Measurements from ENCODE around the gene CRACDL. TPM values are rescaled to one million over a fixed set of nuclear protein-coding genes. Genes with fewer than 3 reads are reported as not detected.
A peak's percentile ranks its signal among the peaks of the same experiment; 100 is the strongest.

The CRACDL gene
- total RNA-seq, 2 donors from 2014 or later, result 4.1 to 20.8 TPM

GRCh38 chr2:98936353-98937351, 627 bp upstream of the CRACDL start:
- Histone ChIP-seq H3K36me3 (no peaks in the 10 kb centered on the region), H3K27ac (no peak overlapping the region), H3K4me3 (peak overlapping the region; percentile 38 to 39), H3K4me1 (replicated peaks) (no peaks in the 10 kb centered on the region), H3K27me3 (replicated peaks; ENCODE audit: insufficient read depth) (no peaks in the 10 kb centered on the region), H3K9me3 (no peaks in the 10 kb centered on the region)
- TF ChIP-seq POLR2A (IDR thresholded peaks at IDR 0.05) (no peak), CTCF (IDR thresholded peaks at IDR 0.05) (peak in 1 of 4 experiments; percentile 8), POLR2AphosphoS5 (IDR thresholded peaks at IDR 0.05) (no peak)
- 19% methylated on average over 63 of the region's 100 CpGs for WGBS
- DNase-seq (ENCODE audit: low spot score), result no peak
- intact Hi-C loops (cut with DNase I), result no loop called here

- no peaks in the 10 kb centered on the region for H3K36me3 ChIP-seq
- WGBS, result 9% methylated on average over 19 of the region's 19 CpGs
- no peak overlapping the region for H3K27ac ChIP-seq
- H3K4me3 ChIP-seq, result peak overlapping the region; percentile 38 to 39
- intact Hi-C loops (cut with DNase I), result no loop called here
- TF ChIP-seq POLR2A (IDR thresholded peaks at IDR 0.05) (no peak), CTCF (IDR thresholded peaks at IDR 0.05) (no peak), POLR2AphosphoS5 (IDR thresholded peaks at IDR 0.05) (no peak)
- no peaks in the 10 kb centered on the region for H3K27me3 ChIP-seq (replicated peaks; ENCODE audit: insufficient read depth)
- no peaks in the 10 kb centered on the region for H3K9me3 ChIP-seq
- no peak for DNase-seq (ENCODE audit: low spot score)
- no peaks in the 10 kb centered on the region for H3K4me1 ChIP-seq (replicated peaks)
These were observed 784 bp downstream of the CRACDL start for GRCh38 chr2:98935111-98935770.

GRCh38 chr2:98932778-98933343, 3.2 kb downstream of the CRACDL start:
- no peak overlapping the region for H3K4me3 ChIP-seq
- no peak for TF ChIP-seq POLR2A (IDR thresholded peaks at IDR 0.05)
- TF ChIP-seq CTCF (IDR thresholded peaks at IDR 0.05), result no peak
- no peak for TF ChIP-seq POLR2AphosphoS5 (IDR thresholded peaks at IDR 0.05)
- DNase-seq (ENCODE audit: low spot score), result no peak
- WGBS, result 96% methylated on average over 10 of the region's 10 CpGs
- no peak overlapping the region for H3K27ac ChIP-seq
- H3K27me3 ChIP-seq (replicated peaks; ENCODE audit: insufficient read depth), result no peaks in the 10 kb centered on the region
- H3K9me3 ChIP-seq, result no peaks in the 10 kb centered on the region
- intact Hi-C loops (cut with DNase I), result no loop called here
- H3K36me3 ChIP-seq, result no peaks in the 10 kb centered on the region
- no peaks in the 10 kb centered on the region for H3K4me1 ChIP-seq (replicated peaks)

GRCh38 chr2:98932164-98932563, 3.9 kb downstream of the CRACDL start:
- intact Hi-C loops (cut with DNase I), result no loop called here
- Histone ChIP-seq H3K27me3 (replicated peaks; ENCODE audit: insufficient read depth) (no peaks in the 10 kb centered on the region), H3K27ac (no peak overlapping the region), H3K9me3 (no peaks in the 10 kb centered on the region), H3K36me3 (no peaks in the 10 kb centered on the region), H3K4me1 (replicated peaks) (no peaks in the 10 kb centered on the region), H3K4me3 (no peak overlapping the region)
- TF ChIP-seq POLR2A (IDR thresholded peaks at IDR 0.05), result no peak
- no peak for TF ChIP-seq POLR2AphosphoS5 (IDR thresholded peaks at IDR 0.05)
- no peak for TF ChIP-seq CTCF (IDR thresholded peaks at IDR 0.05)
- WGBS, result 82% methylated on average over 8 of the region's 8 CpGs
- DNase-seq (ENCODE audit: low spot score), result no peak

Measured in prostate gland (tissue), 2 donors.